AG09309 (cell line): ENCODE measurements around the gene FAM228B.

Source experiments
- DNase-seq: peaks from one replicate; pipeline ENCODE4 v3.0.0-alpha.2; 2010; ENCODE audit warnings: low read depth
- H3K4me3 ChIP-seq: 2 replicates; pipeline ENCODE4 v1.5.1; 2011; ENCODE audit warnings: mild to moderate bottlenecking, low read depth, low read length, moderate library complexity; ENCODE audit not compliant: control insufficient read depth
- TF ChIP-seq, protein P1 (sequence below): IDR thresholded peaks from 2 replicates; pipeline ENCODE4 v1.5.1; 2011; ENCODE audit warnings: mild to moderate bottlenecking, low read depth, low read length, inconsistent platforms; ENCODE audit not compliant: insufficient read depth, control insufficient read depth; ENCODE audit errors: missing control alignments

The FAM228B gene

DNA sequence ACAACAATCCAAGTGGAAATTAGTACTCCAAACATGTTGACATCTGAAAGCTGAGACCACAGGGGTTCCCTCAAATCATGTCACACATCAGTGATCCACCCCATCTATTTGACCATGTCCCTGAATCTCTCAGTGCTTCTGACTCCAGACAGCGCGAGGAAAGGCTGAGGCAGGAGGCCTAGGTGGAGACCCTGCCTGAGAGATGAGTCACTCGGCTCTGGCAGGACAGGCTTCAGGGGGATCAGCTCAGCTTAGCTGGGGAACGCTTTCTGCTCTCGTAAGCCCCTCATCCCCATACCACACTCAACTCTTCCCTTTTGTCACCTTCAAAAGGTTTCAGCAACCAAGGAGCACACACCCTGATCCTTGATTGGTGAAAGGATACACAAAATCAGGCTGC lies 45.8 kb downstream of the FAM228B start:
- H3K4me3 ChIP-seq = no peak overlapping the region
- no peak for DNase-seq
- TF ChIP-seq, protein P1, sequence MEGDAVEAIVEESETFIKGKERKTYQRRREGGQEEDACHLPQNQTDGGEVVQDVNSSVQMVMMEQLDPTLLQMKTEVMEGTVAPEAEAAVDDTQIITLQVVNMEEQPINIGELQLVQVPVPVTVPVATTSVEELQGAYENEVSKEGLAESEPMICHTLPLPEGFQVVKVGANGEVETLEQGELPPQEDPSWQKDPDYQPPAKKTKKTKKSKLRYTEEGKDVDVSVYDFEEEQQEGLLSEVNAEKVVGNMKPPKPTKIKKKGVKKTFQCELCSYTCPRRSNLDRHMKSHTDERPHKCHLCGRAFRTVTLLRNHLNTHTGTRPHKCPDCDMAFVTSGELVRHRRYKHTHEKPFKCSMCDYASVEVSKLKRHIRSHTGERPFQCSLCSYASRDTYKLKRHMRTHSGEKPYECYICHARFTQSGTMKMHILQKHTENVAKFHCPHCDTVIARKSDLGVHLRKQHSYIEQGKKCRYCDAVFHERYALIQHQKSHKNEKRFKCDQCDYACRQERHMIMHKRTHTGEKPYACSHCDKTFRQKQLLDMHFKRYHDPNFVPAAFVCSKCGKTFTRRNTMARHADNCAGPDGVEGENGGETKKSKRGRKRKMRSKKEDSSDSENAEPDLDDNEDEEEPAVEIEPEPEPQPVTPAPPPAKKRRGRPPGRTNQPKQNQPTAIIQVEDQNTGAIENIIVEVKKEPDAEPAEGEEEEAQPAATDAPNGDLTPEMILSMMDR = no peak

DNA sequence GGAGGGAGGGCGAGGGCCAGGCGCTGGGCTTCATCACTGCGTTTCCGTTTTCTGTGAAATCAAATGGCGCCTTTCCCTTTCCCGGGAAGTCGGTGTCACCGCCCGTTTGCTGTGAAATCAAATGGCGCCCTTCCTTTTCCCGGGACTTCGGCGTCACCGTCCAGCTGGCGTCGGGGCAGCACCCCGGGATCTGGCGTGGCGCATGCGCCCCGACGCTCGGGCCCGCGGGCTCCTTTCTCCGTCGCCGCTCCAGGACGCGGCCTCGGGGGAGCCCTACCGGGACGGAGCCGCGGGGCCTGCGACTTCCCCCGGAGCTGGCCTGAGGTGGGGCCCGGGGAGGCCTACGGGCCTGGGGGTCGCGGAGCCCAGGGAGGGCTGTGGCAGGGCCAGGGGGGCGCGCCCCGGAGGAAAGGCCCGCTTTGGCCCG lies 51.6 kb downstream of the FAM228B start, which contains the start of gene FAM228A:
Gene FAM228A, plus strand, starts transcription at position 203 of the 427 bp plus-strand sequence. CDS start 428 bp downstream, outside the sequence.
- TF ChIP-seq, protein P1 = no peak
- H3K4me3 ChIP-seq = peak within 1 kb of the TSS; percentile 40
- DNase-seq = no peak

DNA sequence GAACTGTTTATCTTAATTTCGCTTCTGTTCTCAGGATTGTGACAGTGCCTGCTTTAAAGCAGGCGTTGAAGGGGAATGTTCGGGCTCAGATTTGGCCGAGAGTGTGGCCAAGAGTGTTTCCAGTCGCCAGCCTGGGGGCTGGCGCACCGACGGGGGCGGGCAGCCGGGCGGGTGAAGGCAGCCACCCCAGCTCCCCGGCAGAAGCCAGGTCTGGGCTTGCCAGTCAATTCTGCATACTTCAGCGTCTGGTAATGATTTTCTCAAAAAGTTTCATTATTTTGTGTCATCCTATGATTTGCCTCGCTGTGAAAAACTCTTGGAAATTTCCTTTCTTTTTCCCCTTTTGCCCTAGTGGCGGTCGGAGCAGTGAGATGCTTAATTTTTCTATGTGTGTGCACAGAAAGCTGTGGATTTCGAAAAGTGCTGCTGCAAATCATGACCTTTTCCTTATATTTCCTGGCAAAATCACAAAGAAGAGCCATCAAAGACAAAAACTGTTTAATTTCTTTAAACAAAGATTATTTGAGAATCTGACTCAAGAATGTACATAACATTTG lies 52.4 kb downstream of the FAM228B start:
- TF ChIP-seq, protein P1 = peak; percentile 15
- DNase-seq = no peak
- peak overlapping the region; percentile 40 for H3K4me3 ChIP-seq

- H3K4me3 ChIP-seq = no peak overlapping the region
- DNase-seq = no peak
- TF ChIP-seq, protein P1 = no peak
Measured at GRCh38 chr2:24176326-24176725, 53.1 kb downstream of the FAM228B start.

GRCh38 chr2:24179683-24180082 lies 56.4 kb downstream of the FAM228B start:
- TF ChIP-seq, protein P1 = no peak
- no peak overlapping the region for H3K4me3 ChIP-seq
- DNase-seq = no peak

- DNase-seq = no peak
- TF ChIP-seq, protein P1 = no peak
- H3K4me3 ChIP-seq = no peak overlapping the region
Measured at GRCh38 chr2:24181849-24182248, 58.6 kb downstream of the FAM228B start.
